Upper lobe of right lung (tissue), 1 donor: ENCODE results near the gene B3GALNT1. TPM values are rescaled to one million over a fixed set of nuclear protein-coding genes. Genes with fewer than 3 reads are reported as not detected.

Experiments used
- ATAC-seq: fragments of 200-7000 bp; cut with Tn5 transposase; one replicate; pipeline ENCODE4 v1.9.1; 2020; ENCODE audit warnings: mild to moderate bottlenecking, moderate library complexity
- DNase-seq: peaks from one replicate; pipeline ENCODE4 v3.0.0-alpha.2; 2020
- H3K27ac ChIP-seq: fragments of 200-600 bp; one replicate; pipeline ENCODE4 v1.8.0; 2022
- H3K27me3 ChIP-seq: fragments of 200-600 bp; one replicate; pipeline ENCODE4 v1.8.0; 2022; ENCODE audit warnings: mild to moderate bottlenecking
- H3K36me3 ChIP-seq: fragments of 200-600 bp; one replicate; pipeline ENCODE4 v1.8.0; 2022
- H3K4me1 ChIP-seq: fragments of 200-600 bp; one replicate; pipeline ENCODE4 v1.8.0; 2022
- H3K4me3 ChIP-seq: fragments of 200-600 bp; one replicate; pipeline ENCODE4 v1.8.0; 2022; ENCODE audit warnings: mild to moderate bottlenecking
- H3K9me3 ChIP-seq: fragments of 200-600 bp; one replicate; pipeline ENCODE4 v1.8.0; 2022
- CTCF ChIP-seq: fragments of 200-600 bp; IDR thresholded peaks from one replicate; pipeline ENCODE4 v1.8.0; 2022; ENCODE audit warnings: antibody characterized with exemption
- intact Hi-C: fragments of 100-400 bp; cut with DNase I; formaldehyde crosslinking; loops from one replicate; pipeline ENCODE4 v1.11.0; 2022
- total RNA-seq: library from RNA; stranded (reverse); fragmentation: NEBNext Ultra II Directional; extraction: Animal tissue kit (Norgen Biotek cat#: 25700); gene quantifications from one replicate; pipeline ENCODE4 v1.2.1, GENCODE V29; 2021
- donor health status: DM: no; HTN: yes; CAD: no; lungs with severe emphysema.

B3GALNT1 gene
- total RNA-seq, 1 donor from 2014 or later: 17.6 TPM

- Histone ChIP-seq H3K27me3 (no peaks in the 10 kb centered on the region), H3K27ac (no peak overlapping the region), H3K9me3 (no peaks in the 10 kb centered on the region), H3K4me1 (peaks cover 5% of the 10 kb centered on the region), H3K4me3 (no peak overlapping the region), H3K36me3 (no peaks in the 10 kb centered on the region)
- DNase-seq: no peak
- TF ChIP-seq CTCF: no peak
- ATAC-seq: no peak
- intact Hi-C loops: no loop called here
Measured at GRCh38 chr3:161073181-161073580, 32.0 kb downstream of the B3GALNT1 start.

- H3K27me3 ChIP-seq: no peaks in the 10 kb centered on the region
- TF ChIP-seq CTCF: no peak
- DNase-seq: no peak
- no peak overlapping the region for H3K27ac ChIP-seq
- ATAC-seq: no peak
- H3K9me3 ChIP-seq: no peaks in the 10 kb centered on the region
- H3K36me3 ChIP-seq: no peaks in the 10 kb centered on the region
- intact Hi-C loops: no loop called here
- no peak overlapping the region for H3K4me3 ChIP-seq
- H3K4me1 ChIP-seq: peaks cover 5% of the 10 kb centered on the region
Measured at GRCh38 chr3:161072751-161073150, 32.4 kb downstream of the B3GALNT1 start.

GRCh38 chr3:161072211-161072621 is 32.9 kb downstream of the B3GALNT1 start:
- TF ChIP-seq CTCF: no peak
- H3K9me3 ChIP-seq: no peaks in the 10 kb centered on the region
- peaks cover 5% of the 10 kb centered on the region for H3K4me1 ChIP-seq
- no peak overlapping the region for H3K27ac ChIP-seq
- intact Hi-C loops: no loop called here
- no peaks in the 10 kb centered on the region for H3K27me3 ChIP-seq
- H3K4me3 ChIP-seq: no peak overlapping the region
- H3K36me3 ChIP-seq: no peaks in the 10 kb centered on the region
- no peak for ATAC-seq
- DNase-seq: no peak

GRCh38 chr3:161070980-161071663 is 34.0 kb downstream of the B3GALNT1 start:
- Histone ChIP-seq H3K36me3 (no peaks in the 10 kb centered on the region), H3K9me3 (no peaks in the 10 kb centered on the region), H3K27me3 (no peaks in the 10 kb centered on the region), H3K27ac (no peak overlapping the region), H3K4me3 (no peak overlapping the region), H3K4me1 (peaks cover 5% of the 10 kb centered on the region)
- DNase-seq (no peak), ATAC-seq (no peak)
- TF ChIP-seq CTCF: no peak
- intact Hi-C loops: no loop called here

GRCh38 chr3:161070252-161070930 is 34.8 kb downstream of the B3GALNT1 start:
- no peak for TF ChIP-seq CTCF
- Histone ChIP-seq H3K4me3 (no peak overlapping the region), H3K27ac (no peak overlapping the region), H3K36me3 (no peaks in the 10 kb centered on the region), H3K4me1 (peaks cover 5% of the 10 kb centered on the region), H3K9me3 (no peaks in the 10 kb centered on the region), H3K27me3 (no peaks in the 10 kb centered on the region)
- intact Hi-C loops: no loop called here
- ATAC-seq (no peak), DNase-seq (no peak)
